Fibroblast of villous mesenchyme (primary cell): ENCODE results near the gene NSUN7. TPM values are rescaled to one million over a fixed set of nuclear protein-coding genes. Genes with fewer than 3 reads are reported as not detected.
A peak's percentile ranks its signal among the peaks of the same experiment; 100 is the strongest.
"Not testable (repeated sequence)": the region's sequence is repeated elsewhere in the genome, so short reads cannot be mapped to it uniquely, and the experiment has no call there.

ENCODE experiments used
- DNase-seq: peaks from one replicate; pipeline ENCODE4 v3.0.0-alpha.2; 2010; ENCODE audit warnings: low read depth
- H3K4me3 ChIP-seq: 2 replicates; pipeline ENCODE4 v1.5.1; 2011; ENCODE audit warnings: low read depth, mild to moderate bottlenecking, low read length
- total RNA-seq: library from RNA; depleted of rRNA; stranded (reverse); fragments of >200 nt; gene quantifications from 2 replicates; pipeline ENCODE4 v1.2.3, GENCODE V29; 2012
- TF ChIP-seq, protein P1 (sequence below): IDR thresholded peaks from 2 replicates; pipeline ENCODE4 v1.5.1; 2012; ENCODE audit warnings: low read depth, mild to moderate bottlenecking, low read length; ENCODE audit not compliant: insufficient read depth

Gene NSUN7
- total RNA-seq, 1 donor, result 0.86 TPM

DNA sequence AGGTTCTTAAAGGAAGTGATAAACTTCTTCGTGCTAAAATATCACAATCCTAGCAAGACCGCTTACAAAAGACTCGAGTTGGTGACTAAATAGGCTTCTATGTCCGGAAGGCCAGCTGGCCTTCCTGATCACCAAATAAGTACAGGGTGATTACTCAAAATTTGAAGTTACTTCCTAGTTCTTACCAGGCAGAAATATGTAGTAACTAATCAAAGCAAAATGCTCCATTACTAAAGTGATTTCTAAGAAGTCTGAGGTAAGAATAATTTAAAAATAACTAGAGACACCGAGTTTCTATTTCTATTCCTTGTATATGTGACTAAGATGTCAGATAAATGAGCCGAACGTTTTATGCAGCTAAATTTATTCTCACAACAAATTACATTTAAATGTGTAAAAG, 62.2 kb downstream of the NSUN7 start:
- TF ChIP-seq, protein P1, sequence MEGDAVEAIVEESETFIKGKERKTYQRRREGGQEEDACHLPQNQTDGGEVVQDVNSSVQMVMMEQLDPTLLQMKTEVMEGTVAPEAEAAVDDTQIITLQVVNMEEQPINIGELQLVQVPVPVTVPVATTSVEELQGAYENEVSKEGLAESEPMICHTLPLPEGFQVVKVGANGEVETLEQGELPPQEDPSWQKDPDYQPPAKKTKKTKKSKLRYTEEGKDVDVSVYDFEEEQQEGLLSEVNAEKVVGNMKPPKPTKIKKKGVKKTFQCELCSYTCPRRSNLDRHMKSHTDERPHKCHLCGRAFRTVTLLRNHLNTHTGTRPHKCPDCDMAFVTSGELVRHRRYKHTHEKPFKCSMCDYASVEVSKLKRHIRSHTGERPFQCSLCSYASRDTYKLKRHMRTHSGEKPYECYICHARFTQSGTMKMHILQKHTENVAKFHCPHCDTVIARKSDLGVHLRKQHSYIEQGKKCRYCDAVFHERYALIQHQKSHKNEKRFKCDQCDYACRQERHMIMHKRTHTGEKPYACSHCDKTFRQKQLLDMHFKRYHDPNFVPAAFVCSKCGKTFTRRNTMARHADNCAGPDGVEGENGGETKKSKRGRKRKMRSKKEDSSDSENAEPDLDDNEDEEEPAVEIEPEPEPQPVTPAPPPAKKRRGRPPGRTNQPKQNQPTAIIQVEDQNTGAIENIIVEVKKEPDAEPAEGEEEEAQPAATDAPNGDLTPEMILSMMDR, result no peak
- DNase-seq, result peak; percentile 20
- H3K4me3 ChIP-seq, result no peak overlapping the region

DNA sequence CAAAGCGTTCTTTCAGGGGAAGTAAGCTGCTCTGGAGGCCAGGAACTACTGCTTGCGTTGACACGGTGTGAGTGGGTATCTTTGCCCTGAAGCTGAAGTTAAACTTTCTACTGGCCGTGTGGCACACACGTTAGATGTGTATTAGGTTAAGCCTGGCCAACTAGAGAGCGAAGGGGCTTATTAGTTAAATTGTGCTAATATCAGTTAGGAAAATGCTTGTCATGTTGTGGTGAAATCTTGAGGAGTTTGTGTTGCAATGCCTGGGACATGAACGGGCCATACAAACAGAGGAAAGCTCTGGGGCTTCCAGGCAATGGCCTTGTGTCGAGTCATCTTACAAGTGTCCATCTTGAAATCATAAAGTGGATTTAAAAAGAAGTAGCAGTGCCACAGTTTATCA, 62.6 kb downstream of the NSUN7 start:
- no peak overlapping the region for H3K4me3 ChIP-seq
- DNase-seq, result peak; percentile 44
- TF ChIP-seq, protein P1, result no peak

- TF ChIP-seq, protein P1, result no peak
- no peak overlapping the region for H3K4me3 ChIP-seq
- DNase-seq, result no peak
Observed at GRCh38 chr4:40812856-40813255, 63.1 kb downstream of the NSUN7 start.

DNA sequence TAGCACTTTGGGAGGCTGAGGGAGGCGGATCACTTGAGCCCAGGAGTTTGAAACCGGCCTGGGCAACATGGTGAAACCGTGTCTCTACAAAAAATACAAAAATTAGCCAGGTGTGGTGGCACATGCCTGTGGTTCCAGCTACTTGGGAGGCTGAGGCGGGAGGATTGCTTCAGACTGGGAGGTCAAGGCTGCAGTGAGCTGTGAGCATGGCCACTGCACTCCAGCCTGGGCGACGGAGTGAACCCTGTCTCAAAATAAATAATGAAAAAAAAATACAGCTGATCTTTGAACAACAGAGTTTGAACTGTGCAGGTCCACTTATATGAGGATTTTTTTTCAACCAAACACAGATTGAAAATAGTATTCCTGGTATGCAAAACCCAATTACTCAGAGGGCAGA, 67.4 kb downstream of the NSUN7 start:
- DNase-seq, H3K4me3 ChIP-seq: not testable (repeated sequence)

DNA sequence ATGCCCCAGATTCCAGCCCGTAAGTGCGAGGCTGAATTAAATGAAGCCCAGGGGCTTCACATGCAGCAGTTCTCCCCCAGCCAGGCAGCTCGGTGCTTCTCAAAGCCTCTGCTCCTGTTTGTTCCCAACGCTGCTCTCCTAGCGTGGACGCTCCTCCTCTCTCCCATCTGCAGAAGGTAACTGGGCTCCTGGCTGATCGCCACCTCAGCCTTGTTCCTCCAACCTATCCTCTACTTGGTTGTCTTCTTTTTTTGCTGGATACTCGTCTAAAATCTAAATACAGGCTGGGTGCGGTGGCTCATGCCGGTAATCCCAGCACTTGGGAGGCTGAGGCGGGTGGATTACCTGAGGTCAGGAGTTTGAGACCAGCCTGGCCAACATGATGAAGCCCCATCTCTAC, 70.3 kb downstream of the NSUN7 start:
- TF ChIP-seq, protein P1, result no peak
- DNase-seq, result no peak
- H3K4me3 ChIP-seq, result no peak overlapping the region

DNA sequence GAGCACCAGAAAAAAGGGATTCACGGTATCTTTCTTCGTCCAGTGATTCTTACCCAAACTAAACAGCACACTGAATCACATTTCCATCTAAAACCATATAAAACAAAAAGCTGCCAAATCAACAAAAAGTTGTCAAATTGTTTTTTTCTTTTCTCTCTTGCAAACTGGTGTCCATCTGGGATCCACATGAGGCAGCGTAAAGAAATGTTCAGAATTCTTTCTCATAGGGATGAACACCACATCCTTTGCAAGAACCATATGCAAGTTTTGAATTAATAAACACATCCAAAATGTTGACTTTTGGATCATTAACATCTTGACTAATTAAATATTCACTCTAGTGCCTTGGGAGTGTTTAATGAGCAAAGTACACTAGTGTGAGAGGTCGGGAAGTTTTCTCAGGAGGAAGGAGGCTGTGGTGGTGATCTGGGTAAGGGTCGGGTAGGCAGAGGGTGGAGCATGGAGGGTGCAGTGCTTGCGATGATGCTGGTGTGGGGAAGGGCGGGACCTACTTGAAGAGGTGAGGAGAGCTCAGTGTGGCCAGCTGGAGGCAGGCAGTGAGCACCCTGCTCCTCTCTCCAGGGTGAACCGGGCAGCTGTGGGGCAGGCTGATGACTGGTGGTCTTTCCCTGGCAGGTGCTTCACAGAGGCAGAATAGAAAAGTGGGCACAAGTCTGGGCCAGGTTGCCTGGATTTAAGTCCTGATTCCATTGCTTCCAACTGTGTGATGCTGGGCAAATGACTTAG, 72.8 kb downstream of the NSUN7 start:
- no peak for DNase-seq
- H3K4me3 ChIP-seq, result no peak overlapping the region
- TF ChIP-seq, protein P1, result no peak

- TF ChIP-seq, protein P1, result no peak
- H3K4me3 ChIP-seq, result no peak overlapping the region
- no peak for DNase-seq
Observed at GRCh38 chr4:40825014-40825838, 75.5 kb downstream of the NSUN7 start.
